Epithelial cell of esophagus (primary cell): Measurements from ENCODE around the gene NEBL.

Experiments
- DNase-seq: peaks from one replicate; pipeline ENCODE4 v3.0.0; 2010; ENCODE audit warnings: low read depth
- H3K4me3 ChIP-seq: 2 replicates; pipeline ENCODE4 v1.5.1; 2011; ENCODE audit warnings: mild to moderate bottlenecking, low read length, control low read depth
- CTCF ChIP-seq: IDR thresholded peaks from 2 replicates; pipeline ENCODE4 v1.5.1; 2011; ENCODE audit warnings: low read depth, mild to moderate bottlenecking, low read length, control low read depth, inconsistent platforms; ENCODE audit not compliant: insufficient read depth; ENCODE audit errors: missing control alignments

NEBL gene

GRCh38 chr10:20935301-20935700, 38.2 kb upstream of the NEBL start:
- DNase-seq: no peak
- no peak overlapping the region for H3K4me3 ChIP-seq
- TF ChIP-seq CTCF: no peak

GRCh38 chr10:20933705-20934104, 36.6 kb upstream of the NEBL start:
- no peak for TF ChIP-seq CTCF
- H3K4me3 ChIP-seq: no peak overlapping the region
- DNase-seq: no peak

GRCh38 chr10:20932606-20933126, 35.6 kb upstream of the NEBL start:
- no peak for TF ChIP-seq CTCF
- H3K4me3 ChIP-seq: no peak overlapping the region
- no peak for DNase-seq

- no peak overlapping the region for H3K4me3 ChIP-seq
- no peak for TF ChIP-seq CTCF
- DNase-seq: no peak
Observed at GRCh38 chr10:20931156-20931795, 34.2 kb upstream of the NEBL start.

- DNase-seq: no peak
- H3K4me3 ChIP-seq: no peak overlapping the region
- no peak for TF ChIP-seq CTCF
Observed at GRCh38 chr10:20927456-20927855, 30.3 kb upstream of the NEBL start.

- no peak overlapping the region for H3K4me3 ChIP-seq
- TF ChIP-seq CTCF: no peak
- DNase-seq: no peak
Observed at GRCh38 chr10:20922451-20922850, 25.3 kb upstream of the NEBL start.

GRCh38 chr10:20922033-20922432, 24.9 kb upstream of the NEBL start:
- no peak for DNase-seq
- no peak overlapping the region for H3K4me3 ChIP-seq
- TF ChIP-seq CTCF: no peak
